Ishikawa (cell line): ENCODE measurements around the gene MAST4.

Experiments
- CEBPB ChIP-seq: IDR thresholded peaks from 2 replicates; pipeline ENCODE4 v1.6.1; 2012
- CREB1 ChIP-seq: IDR thresholded peaks from 2 replicates; pipeline ENCODE4 v1.6.1; 2012; ENCODE audit warnings: low read depth
- EGR1 ChIP-seq: IDR thresholded peaks from 2 replicates; pipeline ENCODE4 v1.6.1; 2012
- EP300 ChIP-seq: IDR thresholded peaks from 2 replicates; pipeline ENCODE4 v1.6.1; 2012; ENCODE audit warnings: borderline replicate concordance
- FOXM1 ChIP-seq: IDR thresholded peaks from 2 replicates; pipeline ENCODE4 v1.6.1; 2012; ENCODE audit warnings: low read depth, borderline replicate concordance
- MAX ChIP-seq: IDR thresholded peaks from 2 replicates; pipeline ENCODE4 v1.6.1; 2012
- NFIC ChIP-seq: IDR thresholded peaks from 2 replicates; pipeline ENCODE4 v1.6.1; 2012
- RAD21 ChIP-seq: IDR thresholded peaks from 2 replicates; pipeline ENCODE4 v1.6.1; 2012; ENCODE audit warnings: low read depth
- TAF1 ChIP-seq: IDR thresholded peaks from 2 replicates; pipeline ENCODE4 v1.6.1; 2012; ENCODE audit warnings: low read depth, mild to moderate bottlenecking
- TCF12 ChIP-seq: IDR thresholded peaks from 2 replicates; pipeline ENCODE4 v1.6.1; 2012; ENCODE audit warnings: low read depth
- TEAD4 ChIP-seq: IDR thresholded peaks from 2 replicates; pipeline ENCODE4 v1.6.1; 2012
- USF1 ChIP-seq: IDR thresholded peaks from 2 replicates; pipeline ENCODE4 v1.6.1; 2012
- YY1 ChIP-seq: IDR thresholded peaks from 2 replicates; pipeline ENCODE4 v1.6.1; 2012; ENCODE audit warnings: low read depth
- ZBTB7A ChIP-seq: IDR thresholded peaks from 2 replicates; pipeline ENCODE4 v1.6.1; 2012; ENCODE audit warnings: low read depth
- TF ChIP-seq, protein P1 (sequence below): IDR thresholded peaks from 2 replicates; pipeline ENCODE4 v1.6.1; 2012; ENCODE audit warnings: low read depth, mild to moderate bottlenecking

MAST4 gene

GRCh38 chr5:66985417-66985816 lies 389.2 kb downstream of the MAST4 start:
- TF ChIP-seq EGR1 (no peak), USF1 (no peak), EP300 (no peak), CREB1 (no peak), TAF1 (no peak), MAX (no peak), TCF12 (no peak), CEBPB (no peak), TEAD4 (no peak), FOXM1 (no peak), RAD21 (no peak), ZBTB7A (no peak), YY1 (no peak)
- TF ChIP-seq, protein P1, sequence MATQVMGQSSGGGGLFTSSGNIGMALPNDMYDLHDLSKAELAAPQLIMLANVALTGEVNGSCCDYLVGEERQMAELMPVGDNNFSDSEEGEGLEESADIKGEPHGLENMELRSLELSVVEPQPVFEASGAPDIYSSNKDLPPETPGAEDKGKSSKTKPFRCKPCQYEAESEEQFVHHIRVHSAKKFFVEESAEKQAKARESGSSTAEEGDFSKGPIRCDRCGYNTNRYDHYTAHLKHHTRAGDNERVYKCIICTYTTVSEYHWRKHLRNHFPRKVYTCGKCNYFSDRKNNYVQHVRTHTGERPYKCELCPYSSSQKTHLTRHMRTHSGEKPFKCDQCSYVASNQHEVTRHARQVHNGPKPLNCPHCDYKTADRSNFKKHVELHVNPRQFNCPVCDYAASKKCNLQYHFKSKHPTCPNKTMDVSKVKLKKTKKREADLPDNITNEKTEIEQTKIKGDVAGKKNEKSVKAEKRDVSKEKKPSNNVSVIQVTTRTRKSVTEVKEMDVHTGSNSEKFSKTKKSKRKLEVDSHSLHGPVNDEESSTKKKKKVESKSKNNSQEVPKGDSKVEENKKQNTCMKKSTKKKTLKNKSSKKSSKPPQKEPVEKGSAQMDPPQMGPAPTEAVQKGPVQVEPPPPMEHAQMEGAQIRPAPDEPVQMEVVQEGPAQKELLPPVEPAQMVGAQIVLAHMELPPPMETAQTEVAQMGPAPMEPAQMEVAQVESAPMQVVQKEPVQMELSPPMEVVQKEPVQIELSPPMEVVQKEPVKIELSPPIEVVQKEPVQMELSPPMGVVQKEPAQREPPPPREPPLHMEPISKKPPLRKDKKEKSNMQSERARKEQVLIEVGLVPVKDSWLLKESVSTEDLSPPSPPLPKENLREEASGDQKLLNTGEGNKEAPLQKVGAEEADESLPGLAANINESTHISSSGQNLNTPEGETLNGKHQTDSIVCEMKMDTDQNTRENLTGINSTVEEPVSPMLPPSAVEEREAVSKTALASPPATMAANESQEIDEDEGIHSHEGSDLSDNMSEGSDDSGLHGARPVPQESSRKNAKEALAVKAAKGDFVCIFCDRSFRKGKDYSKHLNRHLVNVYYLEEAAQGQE, result no peak

DNA sequence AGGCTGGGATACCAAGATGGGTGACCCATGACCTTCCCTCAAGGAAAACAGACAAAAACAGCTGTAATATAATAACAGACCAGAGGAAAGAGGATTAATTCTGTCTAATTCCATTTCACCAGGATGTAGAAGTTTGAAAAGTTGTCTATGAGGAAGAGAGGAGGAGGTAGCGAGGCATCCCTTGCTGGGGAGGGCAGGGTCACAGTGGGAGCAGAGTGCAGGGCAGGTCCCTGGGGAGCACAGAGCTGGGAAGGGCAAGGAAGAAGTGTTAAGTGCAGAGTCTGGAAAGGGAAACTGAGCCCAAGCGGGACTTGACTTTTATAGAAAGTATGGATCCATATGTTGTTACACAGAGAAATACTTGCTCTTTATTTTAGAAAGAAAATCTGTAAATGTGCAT lies 389.8 kb downstream of the MAST4 start:
- no peak for TF ChIP-seq ZBTB7A
- TF ChIP-seq RAD21, result no peak
- TF ChIP-seq TEAD4, result no peak
- TF ChIP-seq EP300, result no peak
- no peak for TF ChIP-seq TCF12
- no peak for TF ChIP-seq CREB1
- TF ChIP-seq TAF1, result no peak
- no peak for TF ChIP-seq EGR1
- no peak for TF ChIP-seq NFIC
- TF ChIP-seq MAX, result no peak
- no peak for TF ChIP-seq YY1
- no peak for TF ChIP-seq USF1
- TF ChIP-seq FOXM1, result no peak

DNA sequence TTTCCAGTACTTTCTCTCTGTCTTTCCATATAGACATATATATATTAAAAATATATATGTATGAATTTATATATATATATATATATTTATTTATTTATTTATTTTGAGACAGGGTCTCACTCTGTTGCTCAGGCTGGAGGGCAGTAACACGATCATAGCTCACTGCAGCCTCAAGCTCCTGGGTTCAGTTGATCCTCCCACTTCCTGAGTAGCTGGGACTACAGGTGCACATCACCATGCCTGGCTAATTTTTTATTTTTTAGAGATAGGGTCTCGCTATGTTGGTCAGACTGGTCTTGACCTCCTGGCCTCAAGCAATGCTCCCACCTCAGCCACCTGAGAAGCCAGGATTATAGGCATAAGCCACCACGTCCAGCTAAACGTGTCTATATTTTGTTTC lies 390.3 kb downstream of the MAST4 start:
- TF ChIP-seq ZBTB7A, result no peak

DNA sequence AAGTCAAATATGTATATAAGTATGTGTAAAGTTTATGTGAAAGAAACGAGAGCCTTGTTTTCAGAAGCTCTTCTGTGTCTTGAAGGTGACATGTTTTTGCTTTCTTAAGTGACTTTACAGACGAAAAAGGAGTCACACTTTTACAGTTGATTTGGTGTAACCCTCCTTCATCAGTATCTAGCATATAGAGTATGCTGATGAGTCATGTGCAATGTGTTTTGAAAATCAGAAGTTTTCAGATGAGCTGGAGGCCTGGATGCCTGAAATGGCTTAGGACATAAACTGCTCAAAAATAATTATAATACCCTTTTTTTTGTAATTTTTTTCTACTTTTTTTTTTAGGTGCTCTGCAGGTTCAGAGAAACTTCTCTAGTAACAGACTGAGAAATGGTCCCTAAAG lies 390.9 kb downstream of the MAST4 start:
- TF ChIP-seq ZBTB7A (no peak), TEAD4 (no peak), RAD21 (no peak), EP300 (no peak), FOXM1 (no peak), USF1 (no peak), CREB1 (no peak), CEBPB (no peak)

DNA sequence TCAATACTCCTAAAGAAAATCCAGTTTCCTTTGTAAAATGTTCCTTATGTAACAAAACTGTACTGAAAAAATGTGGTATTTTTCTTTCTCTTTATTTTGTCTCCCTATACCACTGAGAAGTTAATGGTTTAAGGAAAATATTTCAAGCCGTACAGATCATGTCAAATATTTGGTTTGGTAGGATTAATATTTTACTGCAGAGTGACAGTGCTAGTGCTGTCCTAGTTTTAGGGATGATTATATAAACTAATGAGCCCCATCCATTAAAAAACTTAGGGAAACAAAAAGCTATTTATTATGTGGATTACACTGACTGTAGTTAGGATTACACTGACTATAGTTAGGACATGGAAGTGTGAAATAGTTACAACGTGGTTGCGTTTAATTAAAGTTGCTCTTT lies 391.3 kb downstream of the MAST4 start:
- TF ChIP-seq CEBPB, result no peak
- TF ChIP-seq ZBTB7A, result no peak
- TF ChIP-seq RAD21, result no peak
- TF ChIP-seq CREB1, result no peak
- no peak for TF ChIP-seq USF1
- no peak for TF ChIP-seq TCF12
- no peak for TF ChIP-seq MAX
- TF ChIP-seq TAF1, result no peak
- TF ChIP-seq TEAD4, result no peak
- TF ChIP-seq, protein P1, result no peak
- TF ChIP-seq NFIC, result no peak
- TF ChIP-seq FOXM1, result no peak
